ENCODE data around the gene SLC22A7.

SLC22A7 gene

GRCh38 chr6:43290905-43291355 lies 7.1 kb upstream of the SLC22A7 start:
- Histone ChIP-seq H3K9ac (ENCODE audit: low read length) (no peak overlapping the region), H3K27me3 (ENCODE audit: low read length) (no peaks in the 10 kb centered on the region), H4K20me1 (ENCODE audit: low read depth, low read length) (no peaks in the 10 kb centered on the region), H3K9me3 (ENCODE audit: insufficient read depth, low read length) (no peaks in the 10 kb centered on the region), H2AFZ (ENCODE audit: low read depth, low read length, severe bottlenecking) (no peak overlapping the region), H3K36me3 (ENCODE audit: low read length) (no peaks in the 10 kb centered on the region), H3K79me2 (ENCODE audit: insufficient read depth, low read length) (no peaks in the 10 kb centered on the region), H3F3A (ENCODE audit: insufficient read depth) (no peaks in the 10 kb centered on the region), H3K4me2 (ENCODE audit: low read depth, low read length, poor library complexity, severe bottlenecking) (no peak overlapping the region), H3K9me2 (replicated peaks; ENCODE audit: insufficient read depth, low read length) (no peaks in the 10 kb centered on the region), H3K4me3 (ENCODE audit: insufficient read depth, low read length, poor library complexity, severe bottlenecking) (no peak overlapping the region), H3K27ac (ENCODE audit: low read depth, low read length) (no peak overlapping the region)
- TF ChIP-seq EZH2phosphoT487 (conservative IDR thresholded peaks at IDR 0.05; ENCODE audit: low read length) (no peak), CTCF (IDR thresholded peaks at IDR 0.05; ENCODE audit: insufficient read depth, low read length, poor library complexity, severe bottlenecking) (no peak)

GRCh38 chr6:43291708-43292107 lies 6.4 kb upstream of the SLC22A7 start:
- Histone ChIP-seq H3K9me3 (ENCODE audit: insufficient read depth, low read length) (no peaks in the 10 kb centered on the region), H3K9ac (ENCODE audit: low read length) (no peak overlapping the region), H3K4me3 (ENCODE audit: insufficient read depth, low read length, poor library complexity, severe bottlenecking) (no peak overlapping the region), H3K27ac (ENCODE audit: low read depth, low read length) (no peak overlapping the region), H3K36me3 (ENCODE audit: low read length) (no peaks in the 10 kb centered on the region), H4K20me1 (ENCODE audit: low read depth, low read length) (no peaks in the 10 kb centered on the region), H3K27me3 (ENCODE audit: low read length) (no peaks in the 10 kb centered on the region), H3K9me2 (replicated peaks; ENCODE audit: insufficient read depth, low read length) (no peaks in the 10 kb centered on the region), H3F3A (ENCODE audit: insufficient read depth) (no peaks in the 10 kb centered on the region), H3K4me2 (ENCODE audit: low read depth, low read length, poor library complexity, severe bottlenecking) (no peak overlapping the region), H3K79me2 (ENCODE audit: insufficient read depth, low read length) (no peaks in the 10 kb centered on the region), H2AFZ (ENCODE audit: low read depth, low read length, severe bottlenecking) (no peak overlapping the region)
- TF ChIP-seq CTCF (IDR thresholded peaks at IDR 0.05; ENCODE audit: insufficient read depth, low read length, poor library complexity, severe bottlenecking) (no peak), EZH2phosphoT487 (conservative IDR thresholded peaks at IDR 0.05; ENCODE audit: low read length) (no peak)

GRCh38 chr6:43292341-43292740 lies 5.7 kb upstream of the SLC22A7 start:
- Histone ChIP-seq H3K27me3 (ENCODE audit: low read length) (no peaks in the 10 kb centered on the region), H3K79me2 (ENCODE audit: insufficient read depth, low read length) (no peaks in the 10 kb centered on the region), H3K4me2 (ENCODE audit: low read depth, low read length, poor library complexity, severe bottlenecking) (no peak overlapping the region), H4K20me1 (ENCODE audit: low read depth, low read length) (no peaks in the 10 kb centered on the region), H2AFZ (ENCODE audit: low read depth, low read length, severe bottlenecking) (no peak overlapping the region), H3K36me3 (ENCODE audit: low read length) (no peaks in the 10 kb centered on the region), H3F3A (ENCODE audit: insufficient read depth) (no peaks in the 10 kb centered on the region), H3K9me3 (ENCODE audit: insufficient read depth, low read length) (no peaks in the 10 kb centered on the region), H3K4me3 (ENCODE audit: insufficient read depth, low read length, poor library complexity, severe bottlenecking) (no peak overlapping the region), H3K9me2 (replicated peaks; ENCODE audit: insufficient read depth, low read length) (no peaks in the 10 kb centered on the region), H3K27ac (ENCODE audit: low read depth, low read length) (no peak overlapping the region), H3K9ac (ENCODE audit: low read length) (no peak overlapping the region)
- TF ChIP-seq CTCF (IDR thresholded peaks at IDR 0.05; ENCODE audit: insufficient read depth, low read length, poor library complexity, severe bottlenecking) (no peak), EZH2phosphoT487 (conservative IDR thresholded peaks at IDR 0.05; ENCODE audit: low read length) (no peak)
